ENCODE measurements around the gene IL1RL2. TPM values are rescaled to one million over a fixed set of nuclear protein-coding genes. Genes with fewer than 3 reads are reported as not detected.

IL1RL2 gene
- total RNA-seq, 1 experiment from 2014 or later, result 0.11 TPM

GRCh38 chr2:102147935-102148334, 38.9 kb upstream of the IL1RL2 start:
- Histone ChIP-seq H3K4me3 (ENCODE audit: low read length) (no peak overlapping the region), H3K9ac (ENCODE audit: low read length) (no peak overlapping the region), H3F3A (ENCODE audit: low read length, unreplicated experiment) (no peaks in the 10 kb centered on the region), H3K27ac (ENCODE audit: low read length) (no peak overlapping the region), H4K20me1 (ENCODE audit: low read length) (no peaks in the 10 kb centered on the region), H3K27me3 (ENCODE audit: low read length) (no peaks in the 10 kb centered on the region), H3K79me2 (ENCODE audit: low read length) (no peaks in the 10 kb centered on the region), H3K4me1 (ENCODE audit: insufficient read depth, low read length) (peaks cover 4% of the 10 kb centered on the region; the same call in 1 of the 2 replicates), H3K9me3 (ENCODE audit: low read length) (no peaks in the 10 kb centered on the region), H3K4me2 (ENCODE audit: low read length) (no peak overlapping the region), H3K9me2 (replicated peaks; ENCODE audit: low read length) (no peaks in the 10 kb centered on the region), H3K36me3 (ENCODE audit: low read depth, low read length) (no peaks in the 10 kb centered on the region), H2AFZ (ENCODE audit: low read length) (no peak overlapping the region)
- ATAC-seq, result no peak
- ChIA-PET CTCF (no interaction called here), POLR2A (ENCODE audit: unreplicated experiment) (no interaction called here)
- TF ChIP-seq CTCF (conservative IDR thresholded peaks at IDR 0.05; ENCODE audit: low read depth, low read length), result no peak
- TF ChIP-seq EZH2phosphoT487 (IDR thresholded peaks at IDR 0.05; ENCODE audit: borderline replicate concordance, low read length), result no peak
- no peak for TF ChIP-seq EZH2 (IDR thresholded peaks at IDR 0.05; ENCODE audit: low read length, unreplicated experiment)
- intact Hi-C loops (cut with micrococcal nuclease), result no loop called here
- BruUV-seq (replicated peaks), result no TSS peak
- DNase-seq, result no peak

GRCh38 chr2:102149243-102149642, 37.6 kb upstream of the IL1RL2 start:
- Histone ChIP-seq H3K27me3 (ENCODE audit: low read length) (no peaks in the 10 kb centered on the region), H4K20me1 (ENCODE audit: low read length) (no peaks in the 10 kb centered on the region), H3K4me1 (ENCODE audit: insufficient read depth, low read length) (no peaks in the 10 kb centered on the region), H3K9me3 (ENCODE audit: low read length) (no peaks in the 10 kb centered on the region), H2AFZ (ENCODE audit: low read length) (no peak overlapping the region), H3K36me3 (ENCODE audit: low read depth, low read length) (no peaks in the 10 kb centered on the region), H3K4me2 (ENCODE audit: low read length) (no peak overlapping the region), H3K4me3 (ENCODE audit: low read length) (no peak overlapping the region), H3F3A (ENCODE audit: low read length, unreplicated experiment) (no peaks in the 10 kb centered on the region), H3K9ac (ENCODE audit: low read length) (no peak overlapping the region), H3K79me2 (ENCODE audit: low read length) (no peaks in the 10 kb centered on the region), H3K9me2 (replicated peaks; ENCODE audit: low read length) (no peaks in the 10 kb centered on the region), H3K27ac (ENCODE audit: low read length) (no peak overlapping the region)
- ATAC-seq, result no peak
- ChIA-PET POLR2A (ENCODE audit: unreplicated experiment) (no interaction called here), CTCF (no interaction called here)
- no peak for DNase-seq
- intact Hi-C loops (cut with micrococcal nuclease), result no loop called here
- TF ChIP-seq CTCF (conservative IDR thresholded peaks at IDR 0.05; ENCODE audit: low read depth, low read length) (no peak), EZH2phosphoT487 (IDR thresholded peaks at IDR 0.05; ENCODE audit: borderline replicate concordance, low read length) (no peak), EZH2 (IDR thresholded peaks at IDR 0.05; ENCODE audit: low read length, unreplicated experiment) (no peak)
- BruUV-seq (replicated peaks), result no TSS peak

- Histone ChIP-seq H3K9me3 (ENCODE audit: low read length) (no peaks in the 10 kb centered on the region), H3K9me2 (replicated peaks; ENCODE audit: low read length) (no peaks in the 10 kb centered on the region), H3K4me1 (ENCODE audit: insufficient read depth, low read length) (no peaks in the 10 kb centered on the region), H3K9ac (ENCODE audit: low read length) (no peak overlapping the region), H2AFZ (ENCODE audit: low read length) (no peak overlapping the region), H3K4me3 (ENCODE audit: low read length) (no peak overlapping the region), H3K36me3 (ENCODE audit: low read depth, low read length) (no peaks in the 10 kb centered on the region), H3K27ac (ENCODE audit: low read length) (no peak overlapping the region), H4K20me1 (ENCODE audit: low read length) (no peaks in the 10 kb centered on the region), H3K4me2 (ENCODE audit: low read length) (no peak overlapping the region), H3K27me3 (ENCODE audit: low read length) (no peaks in the 10 kb centered on the region), H3K79me2 (ENCODE audit: low read length) (no peaks in the 10 kb centered on the region), H3F3A (ENCODE audit: low read length, unreplicated experiment) (no peaks in the 10 kb centered on the region)
- CTCF ChIA-PET, result no interaction called here
- TF ChIP-seq EZH2 (IDR thresholded peaks at IDR 0.05; ENCODE audit: low read length, unreplicated experiment) (no peak), CTCF (conservative IDR thresholded peaks at IDR 0.05; ENCODE audit: low read depth, low read length) (no peak), EZH2phosphoT487 (IDR thresholded peaks at IDR 0.05; ENCODE audit: borderline replicate concordance, low read length) (no peak)
- POLR2A ChIA-PET (ENCODE audit: unreplicated experiment), result no interaction called here
- ATAC-seq (no peak), DNase-seq (no peak)
- no TSS peak for BruUV-seq (replicated peaks)
- intact Hi-C loops (cut with micrococcal nuclease), result no loop called here
Observed at GRCh38 chr2:102149644-102150455, 37.0 kb upstream of the IL1RL2 start.

Data from PC-3 (cell line).